Measurements from ENCODE around the gene HPCA. TPM values are rescaled to one million over a fixed set of nuclear protein-coding genes. Genes with fewer than 3 reads are reported as not detected.

Gene HPCA
- total and polyA plus RNA-seq, 2 of the 13 experiments (the other 11 are each of a cell fraction or from before 2014, with no cell fraction given) = not detected

DNA sequence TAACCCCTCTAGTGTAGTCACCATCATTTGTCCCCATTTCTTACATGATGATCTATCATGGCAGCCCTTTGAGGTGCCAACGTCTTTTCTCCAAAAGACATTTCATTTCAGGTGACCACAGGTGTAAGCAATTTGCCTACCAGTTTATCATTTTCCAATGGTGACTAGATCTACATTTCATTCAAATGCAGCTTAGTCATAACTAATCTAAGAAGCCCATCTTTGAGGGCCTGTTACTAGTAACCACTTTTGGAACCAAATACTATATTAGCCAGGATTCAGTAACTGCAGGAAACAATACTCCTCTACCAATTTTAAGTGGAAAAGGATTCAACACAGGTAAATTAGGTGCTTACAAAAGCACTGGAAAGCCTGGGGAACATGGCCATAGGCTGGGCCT, 45.5 kb downstream of the HPCA start:
- H3K4me3 ChIP-seq (replicated peaks in 1 of 3; ENCODE audit: insufficient read depth in 1 of 3, low read depth in 2 of 3, low read length in 3 of 3) = no peak overlapping the region
- H4K20me1 ChIP-seq (ENCODE audit: insufficient read depth, low read length) = no peaks in the 10 kb centered on the region
- H3K9ac ChIP-seq (ENCODE audit: insufficient read depth, low read depth, low read length) = no peak overlapping the region
- in situ Hi-C loops (cut with HindIII; ENCODE audit: extremely low pct_ligation_motif_present, low pct_unique_long_range_greater_than_20kb) (loop anchor here (5.0 kb wide), 1 partner anchor 126 kb away; no protein-coding TSS in a partner anchor), intact Hi-C loops (cut with micrococcal nuclease; ENCODE audit: unreplicated experiment) (loop anchor here (2.0 to 10.0 kb wide), 3 partner anchors 75 to 153 kb away; partner anchors contain the start of genes AK2 and AZIN2)
- H3K79me2 ChIP-seq (ENCODE audit: insufficient read depth, low read length) = no peaks in the 10 kb centered on the region
- TF ChIP-seq ZNF33A (CRISPR knock-in tag; IDR thresholded peaks at IDR 0.05; ENCODE audit: borderline replicate concordance) = no peak
- no peak for TF ChIP-seq AHR (CRISPR knock-in tag; IDR thresholded peaks at IDR 0.05)
- TF ChIP-seq MYPOP (CRISPR knock-in tag; IDR thresholded peaks at IDR 0.05) = no peak
- TF ChIP-seq ELF1 (CRISPR knock-in tag; IDR thresholded peaks at IDR 0.05) = no peak
- TF ChIP-seq, protein P1, sequence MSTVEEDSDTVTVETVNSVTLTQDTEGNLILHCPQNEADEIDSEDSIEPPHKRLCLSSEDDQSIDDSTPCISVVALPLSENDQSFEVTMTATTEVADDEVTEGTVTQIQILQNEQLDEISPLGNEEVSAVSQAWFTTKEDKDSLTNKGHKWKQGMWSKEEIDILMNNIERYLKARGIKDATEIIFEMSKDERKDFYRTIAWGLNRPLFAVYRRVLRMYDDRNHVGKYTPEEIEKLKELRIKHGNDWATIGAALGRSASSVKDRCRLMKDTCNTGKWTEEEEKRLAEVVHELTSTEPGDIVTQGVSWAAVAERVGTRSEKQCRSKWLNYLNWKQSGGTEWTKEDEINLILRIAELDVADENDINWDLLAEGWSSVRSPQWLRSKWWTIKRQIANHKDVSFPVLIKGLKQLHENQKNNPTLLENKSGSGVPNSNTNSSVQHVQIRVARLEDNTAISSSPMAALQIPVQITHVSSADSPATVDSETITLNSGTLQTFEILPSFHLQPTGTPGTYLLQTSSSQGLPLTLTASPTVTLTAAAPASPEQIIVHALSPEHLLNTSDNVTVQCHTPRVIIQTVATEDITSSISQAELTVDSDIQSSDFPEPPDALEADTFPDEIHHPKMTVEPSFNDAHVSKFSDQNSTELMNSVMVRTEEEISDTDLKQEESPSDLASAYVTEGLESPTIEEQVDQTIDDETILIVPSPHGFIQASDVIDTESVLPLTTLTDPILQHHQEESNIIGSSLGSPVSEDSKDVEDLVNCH (CRISPR knock-in tag; IDR thresholded peaks at IDR 0.05) = no peak
- TF ChIP-seq, protein P2, sequence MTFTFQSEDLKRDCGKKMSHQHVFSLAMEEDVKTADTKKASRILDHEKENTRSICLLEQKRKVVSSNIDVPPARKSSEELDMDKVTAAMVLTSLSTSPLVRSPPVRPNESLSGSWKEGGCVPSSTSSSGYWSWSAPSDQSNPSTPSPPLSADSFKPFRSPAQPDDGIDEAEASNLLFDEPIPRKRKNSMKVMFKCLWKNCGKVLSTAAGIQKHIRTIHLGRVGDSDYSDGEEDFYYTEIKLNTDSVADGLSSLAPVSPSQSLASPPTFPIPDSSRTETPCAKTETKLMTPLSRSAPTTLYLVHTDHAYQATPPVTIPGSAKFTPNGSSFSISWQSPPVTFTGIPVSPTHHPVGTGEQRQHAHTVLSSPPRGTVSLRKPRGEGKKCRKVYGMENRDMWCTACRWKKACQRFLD (CRISPR knock-in tag; IDR thresholded peaks at IDR 0.05; ENCODE audit: borderline replicate concordance) = no peak
- no peak for TF ChIP-seq TAF1 (CRISPR knock-in tag; IDR thresholded peaks at IDR 0.05)
- no peak for TF ChIP-seq THYN1 (CRISPR knock-in tag; IDR thresholded peaks at IDR 0.05; ENCODE audit: borderline replicate concordance, low read depth)
- WGBS (ENCODE audit: low lambda C conversion rate) = 44% methylated on average over 1 of the region's 1 CpG
- H2AFZ ChIP-seq (ENCODE audit: low read length) = no peak overlapping the region
- ChIA-PET POLR2A (interaction anchor here (3.4 kb wide), 1 partner anchor 33 kb away, joined by 26 read pairs; the partner anchor contains the start of gene RNF19B), CTCF (ENCODE audit: low intra/inter-chr PET ratio, low total read pairs) (interaction anchor here (5.0 kb wide), 1 partner anchor 124 kb away, joined by 44 read pairs; no protein-coding TSS in a partner anchor)
- DNase-seq (ENCODE audit: low spot score) (no peak), FAIRE-seq (no peak), ATAC-seq (no peak)
- H3K4me1 ChIP-seq (ENCODE audit: insufficient read depth, low read length) = peaks cover 34% of the 10 kb centered on the region
- peaks cover 0 to 13% of the 10 kb centered on the region in 2 experiments; a peak in 3 of 5 replicates for H3K27me3 ChIP-seq (ENCODE audit: control insufficient read depth in 1 of 2, insufficient read depth in 2 of 2, low read length in 2 of 2)
- no peaks in the 10 kb centered on the region for H3K9me3 ChIP-seq (ENCODE audit: low read length)
- no peak overlapping the region for H3K4me2 ChIP-seq (ENCODE audit: low read depth, low read length)
- no peak overlapping the region for H3K27ac ChIP-seq (ENCODE audit: extremely low read length, insufficient read depth, low read length)
- no TSS peak for BruUV-seq (replicated peaks)
- peaks cover 0 to 5% of the 10 kb centered on the region in 2 experiments; a peak in 2 of 5 replicates for H3K36me3 ChIP-seq (replicated peaks in 1 of 2; ENCODE audit: control insufficient read depth in 1 of 2, insufficient read depth in 2 of 2, low read length in 2 of 2)
